ENCODE measurements around the gene CCDC57. TPM values are rescaled to one million over a fixed set of nuclear protein-coding genes. Genes with fewer than 3 reads are reported as not detected.

CCDC57 gene
- total and polyA plus RNA-seq, 3 experiments from 2014 or later: 39.2 to 77.6 (median 69.8) TPM

DNA sequence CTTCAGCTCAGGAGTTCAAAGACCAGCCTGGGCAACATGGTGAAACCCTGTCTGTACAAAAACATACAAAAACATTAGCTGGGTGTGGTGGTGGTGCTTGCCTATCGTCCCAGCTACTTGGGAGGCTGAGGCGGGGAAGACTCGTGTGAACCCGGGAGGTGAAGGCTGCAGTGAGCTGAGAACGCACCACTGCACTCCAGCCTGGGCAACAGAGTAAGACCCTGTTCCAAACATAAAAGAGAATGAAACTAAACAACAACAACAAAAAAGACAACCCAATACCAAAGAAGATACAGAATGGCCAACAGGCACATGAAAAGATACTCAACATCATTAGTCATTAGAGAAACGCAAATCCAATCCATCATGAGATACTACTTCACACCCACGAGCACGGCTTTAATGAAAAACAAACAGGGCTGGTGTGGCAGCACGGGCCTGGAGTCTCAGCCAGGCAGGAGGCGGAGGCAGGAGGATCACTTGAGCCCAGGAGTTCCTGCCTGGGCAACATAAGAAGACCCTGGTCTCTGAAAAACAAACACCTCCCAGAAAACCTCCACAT lies 8.8 kb upstream of the CCDC57 start:
- H3K4me3 Mint-ChIP-seq: peak overlapping the region in 1 of 7 donors; percentile 62
- no peaks in the 10 kb centered on the region for H3K9me3 Mint-ChIP-seq
- Histone ChIP-seq H3K27ac (ENCODE audit: low read depth, low read length) (no peak overlapping the region), H3K4me3 (ENCODE audit: low read length) (no peak overlapping the region), H3K4me1 (ENCODE audit: insufficient read depth, low read length) (peaks cover 12% of the 10 kb centered on the region), H3K27me3 (ENCODE audit: insufficient read depth, low read length, poor library complexity, severe bottlenecking) (no peaks in the 10 kb centered on the region), H3K36me3 (ENCODE audit: insufficient read depth, low read length) (no peaks in the 10 kb centered on the region), H3K9me3 (ENCODE audit: low read length) (no peaks in the 10 kb centered on the region)
- no peaks in the 10 kb centered on the region for H3K36me3 Mint-ChIP-seq
- peaks cover 1 to 6% (median 6%) of the 10 kb centered on the region in 3 donors for H3K4me1 Mint-ChIP-seq
- peak overlapping the region in 4 of 8 donors; percentile 27 to 73 (median 68) for H3K27ac Mint-ChIP-seq
- ChIA-PET CTCF (no interaction called here), POLR2A (no interaction called here)
- no peaks in the 10 kb centered on the region for H3K27me3 Mint-ChIP-seq
- DNase-seq: no peak

DNA sequence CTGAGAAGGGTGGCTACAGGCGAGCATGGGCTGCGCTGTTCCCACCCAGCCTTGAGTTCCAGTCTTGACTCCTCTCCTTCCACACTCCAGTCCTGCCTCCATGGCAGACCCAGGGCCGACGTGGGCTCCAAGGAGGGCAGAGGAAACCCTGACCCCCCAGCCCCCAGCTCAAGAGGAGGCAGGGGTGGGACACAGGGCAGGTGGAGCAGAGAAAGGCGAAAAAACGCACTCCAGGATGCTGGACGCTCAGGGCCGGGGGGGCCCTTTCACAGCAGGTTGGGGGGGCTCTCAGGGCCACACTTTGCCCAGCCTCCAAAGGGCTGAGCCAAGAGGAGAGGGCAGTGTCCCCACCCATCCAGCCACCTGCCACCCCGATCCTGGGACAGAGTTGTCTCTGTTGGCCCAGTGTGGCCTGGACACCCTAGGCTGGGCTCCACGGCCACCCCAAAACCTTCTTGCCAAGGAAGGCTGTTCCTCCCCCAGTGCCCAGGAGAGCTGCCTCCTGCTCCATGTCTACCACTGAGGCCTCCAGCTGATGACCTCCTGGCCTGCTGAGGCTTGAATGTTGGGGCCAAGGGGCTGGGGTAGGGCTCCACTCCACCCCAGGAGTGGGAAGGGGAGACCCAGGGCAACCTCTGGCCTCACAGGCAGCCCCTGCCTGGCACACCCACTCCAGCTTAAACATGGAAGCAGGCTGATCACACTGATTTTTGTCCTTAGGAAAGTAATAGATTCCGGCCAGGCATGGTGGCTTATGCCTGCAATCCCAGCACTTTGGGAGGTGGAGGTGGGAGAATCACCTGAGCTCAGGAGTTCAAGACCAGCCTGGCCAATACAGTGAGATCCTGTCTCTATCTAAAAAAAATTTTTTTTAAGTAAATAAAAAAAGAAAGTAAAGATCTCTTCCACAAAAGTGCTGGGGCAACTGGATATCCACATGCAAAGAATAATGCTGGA lies 7.4 kb upstream of the CCDC57 start:
- no peak overlapping the region for H3K4me3 ChIP-seq (ENCODE audit: low read length)
- no peak for DNase-seq
- Mint-ChIP-seq H3K4me3 (no peak overlapping the region), H3K27me3 (peaks cover 0 to under 1% of the 10 kb centered on the region in 2 donors), H3K36me3 (no peaks in the 10 kb centered on the region), H3K4me1 (peaks cover 9 to 18% (median 14%) of the 10 kb centered on the region in 3 donors), H3K27ac (peak overlapping the region in 1 of 8 donors; percentile 19), H3K9me3 (no peaks in the 10 kb centered on the region)
- CTCF ChIA-PET: interaction anchor here (0.6 to 0.9 kb wide), 2 partner anchors 10 to 30 kb away, joined by 3 read pairs; no protein-coding TSS in a partner anchor
- H3K27ac ChIP-seq (ENCODE audit: low read depth, low read length): no peak overlapping the region
- POLR2A ChIA-PET: no interaction called here
- no peaks in the 10 kb centered on the region for H3K36me3 ChIP-seq (ENCODE audit: insufficient read depth, low read length)
- peaks cover 21% of the 10 kb centered on the region for H3K4me1 ChIP-seq (ENCODE audit: insufficient read depth, low read length)
- H3K9me3 ChIP-seq (ENCODE audit: low read length): no peaks in the 10 kb centered on the region
- H3K27me3 ChIP-seq (ENCODE audit: insufficient read depth, low read length, poor library complexity, severe bottlenecking): no peaks in the 10 kb centered on the region

DNA sequence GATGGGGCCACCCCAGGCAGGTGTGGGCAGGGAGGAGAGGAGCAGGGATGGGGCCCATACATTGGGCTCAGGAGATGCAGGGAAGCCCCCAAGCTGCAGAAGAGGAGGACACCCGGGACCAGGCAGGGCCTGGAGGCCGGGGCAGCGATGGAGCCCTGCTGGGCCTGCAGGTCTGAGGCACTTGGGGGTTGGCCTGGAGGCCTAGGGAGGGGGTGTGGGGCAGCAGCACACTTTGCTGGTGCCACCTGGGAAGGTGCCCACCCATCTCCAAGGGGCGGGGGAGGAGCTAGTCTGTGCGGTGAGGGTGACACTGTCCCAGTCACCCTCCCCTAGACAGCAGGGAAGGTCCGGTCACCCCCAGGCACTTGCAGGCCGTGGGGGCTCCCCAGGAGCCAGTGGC lies 6.4 kb upstream of the CCDC57 start:
- H3K36me3 Mint-ChIP-seq: no peaks in the 10 kb centered on the region
- no peaks in the 10 kb centered on the region for H3K9me3 Mint-ChIP-seq
- no peak for DNase-seq
- H3K9me3 ChIP-seq (ENCODE audit: low read length): no peaks in the 10 kb centered on the region
- H3K27ac ChIP-seq (ENCODE audit: low read depth, low read length): no peak overlapping the region
- no peaks in the 10 kb centered on the region for H3K36me3 ChIP-seq (ENCODE audit: insufficient read depth, low read length)
- H3K4me3 ChIP-seq (ENCODE audit: low read length): no peak overlapping the region
- H3K27me3 Mint-ChIP-seq: peaks cover 0 to 3% of the 10 kb centered on the region in 2 donors
- ChIA-PET POLR2A (no interaction called here), CTCF (no interaction called here)
- H3K27ac Mint-ChIP-seq: no peak overlapping the region
- peaks cover 21% of the 10 kb centered on the region for H3K4me1 ChIP-seq (ENCODE audit: insufficient read depth, low read length)
- H3K27me3 ChIP-seq (ENCODE audit: insufficient read depth, low read length, poor library complexity, severe bottlenecking): no peaks in the 10 kb centered on the region
- peaks cover 12 to 24% (median 20%) of the 10 kb centered on the region in 3 donors for H3K4me1 Mint-ChIP-seq
- H3K4me3 Mint-ChIP-seq: peak overlapping the region in 1 of 7 donors; percentile 56

DNA sequence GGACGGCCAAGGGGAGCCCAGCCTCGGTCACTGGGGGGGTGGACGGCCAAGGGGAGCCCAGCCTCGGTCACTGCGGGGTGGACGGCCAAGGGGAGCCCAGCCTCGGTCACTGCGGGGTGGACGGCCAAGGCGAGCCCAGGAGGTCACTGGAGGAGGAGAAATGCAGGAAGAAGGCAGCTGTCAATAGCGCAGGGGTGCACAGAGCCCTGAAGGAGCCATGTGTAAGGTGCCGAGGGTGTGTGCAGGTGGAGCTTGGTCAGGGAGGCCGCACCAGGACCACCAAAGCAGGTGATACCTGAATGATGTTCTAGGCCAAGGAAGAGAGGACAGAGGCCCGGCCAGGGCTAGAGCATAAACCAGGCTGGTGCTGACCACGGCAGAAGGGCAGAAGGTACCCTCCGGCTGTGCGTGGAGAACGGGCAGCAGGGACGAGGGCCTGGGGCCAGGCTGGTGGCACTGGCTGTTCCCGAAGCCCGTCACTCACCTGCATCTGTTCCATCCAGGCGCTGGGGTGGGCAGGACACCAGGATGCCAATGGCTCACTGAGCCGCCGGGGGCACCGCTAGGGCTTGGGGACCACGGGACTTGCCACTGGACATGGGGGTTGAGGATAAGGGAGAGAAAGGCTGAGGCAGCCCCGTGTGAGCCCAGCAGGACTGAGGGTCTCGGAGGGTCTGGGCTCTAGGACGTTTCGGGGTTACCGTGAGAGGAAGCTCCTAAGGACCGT lies 5.9 kb upstream of the CCDC57 start:
- peaks cover 0 to 3% of the 10 kb centered on the region in 2 donors for H3K27me3 Mint-ChIP-seq
- H3K27ac ChIP-seq (ENCODE audit: low read depth, low read length): no peak overlapping the region
- ChIA-PET CTCF (no interaction called here), POLR2A (interaction anchor here (0.5 kb wide), 1 partner anchor 12 kb away, joined by 3 read pairs; no protein-coding TSS in a partner anchor)
- H3K36me3 ChIP-seq (ENCODE audit: insufficient read depth, low read length): no peaks in the 10 kb centered on the region
- H3K4me3 Mint-ChIP-seq: peak overlapping the region in 1 of 7 donors; percentile 56
- H3K9me3 Mint-ChIP-seq: no peaks in the 10 kb centered on the region
- H3K4me1 Mint-ChIP-seq: peaks cover 14 to 30% (median 22%) of the 10 kb centered on the region in 3 donors
- H3K27ac Mint-ChIP-seq: no peak overlapping the region
- no peak overlapping the region for H3K4me3 ChIP-seq (ENCODE audit: low read length)
- no peaks in the 10 kb centered on the region for H3K36me3 Mint-ChIP-seq
- H3K4me1 ChIP-seq (ENCODE audit: insufficient read depth, low read length): peaks cover 23% of the 10 kb centered on the region
- DNase-seq: no peak
- H3K27me3 ChIP-seq (ENCODE audit: insufficient read depth, low read length, poor library complexity, severe bottlenecking): no peaks in the 10 kb centered on the region
- H3K9me3 ChIP-seq (ENCODE audit: low read length): no peaks in the 10 kb centered on the region

DNA sequence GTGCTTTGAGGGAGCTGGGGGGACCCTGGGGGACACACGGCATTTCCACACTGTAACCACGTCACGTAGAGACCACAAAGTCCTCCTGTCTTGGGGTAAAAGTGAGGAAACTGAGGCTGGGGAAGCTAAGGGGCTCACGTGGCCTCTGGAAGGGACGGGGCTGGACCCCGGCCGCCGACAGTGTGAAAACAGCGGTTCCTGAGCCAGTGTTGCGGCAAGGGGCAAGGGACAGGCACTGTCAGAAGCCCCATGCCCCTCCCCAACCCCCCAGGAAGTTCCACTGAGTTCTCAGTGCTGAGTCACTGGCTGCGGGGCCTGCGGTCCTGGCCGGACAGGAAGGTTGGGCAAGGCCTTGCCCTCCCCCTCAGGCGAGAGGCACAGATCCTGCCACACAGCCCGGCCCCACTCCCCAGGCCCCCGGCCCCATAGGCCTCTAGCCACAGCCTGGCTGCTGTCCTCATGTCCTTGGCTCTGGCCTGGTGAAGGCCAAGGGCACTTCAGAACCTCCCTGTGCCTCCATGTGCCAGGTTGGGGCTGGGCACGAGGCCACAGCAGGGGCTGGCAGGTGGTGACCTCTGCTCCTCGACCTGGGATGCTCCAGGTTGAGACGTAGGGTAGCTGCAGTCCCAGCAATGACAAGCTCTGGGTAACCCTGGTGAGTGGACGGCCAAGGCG lies 5.0 kb upstream of the CCDC57 start:
- H3K9me3 Mint-ChIP-seq: no peaks in the 10 kb centered on the region
- Histone ChIP-seq H3K4me3 (ENCODE audit: low read length) (no peak overlapping the region), H3K36me3 (ENCODE audit: insufficient read depth, low read length) (no peaks in the 10 kb centered on the region), H3K27me3 (ENCODE audit: insufficient read depth, low read length, poor library complexity, severe bottlenecking) (no peaks in the 10 kb centered on the region), H3K27ac (ENCODE audit: low read depth, low read length) (peak overlapping the region; percentile 59), H3K9me3 (ENCODE audit: low read length) (no peaks in the 10 kb centered on the region), H3K4me1 (ENCODE audit: insufficient read depth, low read length) (peaks cover 26% of the 10 kb centered on the region)
- ChIA-PET POLR2A (interaction anchor here (0.5 kb wide), 1 partner anchor 12 kb away, joined by 3 read pairs; no protein-coding TSS in a partner anchor), CTCF (no interaction called here)
- H3K27me3 Mint-ChIP-seq: peaks cover 0 to 3% of the 10 kb centered on the region in 2 donors
- H3K36me3 Mint-ChIP-seq: no peaks in the 10 kb centered on the region
- H3K4me3 Mint-ChIP-seq: no peak overlapping the region
- no peak for DNase-seq
- peaks cover 17 to 33% (median 24%) of the 10 kb centered on the region in 3 donors for H3K4me1 Mint-ChIP-seq
- H3K27ac Mint-ChIP-seq: peak overlapping the region in 2 of 8 donors; percentile 17 to 43

DNA sequence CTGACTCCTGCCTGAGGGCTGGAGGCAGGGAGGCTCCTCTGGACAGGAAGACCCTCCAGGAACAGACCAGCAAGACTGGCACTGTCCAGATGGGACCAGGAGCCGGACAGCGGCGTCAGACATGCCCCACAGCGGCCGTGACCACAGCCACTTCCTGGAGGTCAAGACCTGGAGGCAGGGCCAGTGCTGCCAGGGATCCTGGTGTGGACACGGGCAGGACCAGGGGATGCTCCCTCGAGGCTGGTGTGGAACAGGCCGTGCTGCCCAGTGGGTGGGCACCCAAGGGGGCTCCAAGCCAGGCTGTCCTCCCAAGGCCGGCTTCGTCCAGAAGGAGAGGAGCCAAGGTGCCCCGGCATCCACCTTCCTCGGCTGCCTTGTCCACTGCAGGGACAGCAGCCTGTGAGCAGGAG lies 4.5 kb upstream of the CCDC57 start:
- no peaks in the 10 kb centered on the region for H3K9me3 Mint-ChIP-seq
- no peaks in the 10 kb centered on the region for H3K36me3 Mint-ChIP-seq
- no peak overlapping the region for H3K4me3 ChIP-seq (ENCODE audit: low read length)
- H3K4me1 Mint-ChIP-seq: peaks cover 17 to 33% (median 24%) of the 10 kb centered on the region in 3 donors
- POLR2A ChIA-PET: no interaction called here
- no peak for DNase-seq
- H3K27me3 ChIP-seq (ENCODE audit: insufficient read depth, low read length, poor library complexity, severe bottlenecking): no peaks in the 10 kb centered on the region
- no peak overlapping the region for H3K4me3 Mint-ChIP-seq
- peaks cover 26% of the 10 kb centered on the region for H3K4me1 ChIP-seq (ENCODE audit: insufficient read depth, low read length)
- H3K27me3 Mint-ChIP-seq: peaks cover 0 to 3% of the 10 kb centered on the region in 2 donors
- peak overlapping the region in 6 of 8 donors; percentile 54 to 95 (median 86) for H3K27ac Mint-ChIP-seq
- H3K27ac ChIP-seq (ENCODE audit: low read depth, low read length): peak overlapping the region; percentile 59
- H3K9me3 ChIP-seq (ENCODE audit: low read length): no peaks in the 10 kb centered on the region
- no peaks in the 10 kb centered on the region for H3K36me3 ChIP-seq (ENCODE audit: insufficient read depth, low read length)
- CTCF ChIA-PET: no interaction called here

DNA sequence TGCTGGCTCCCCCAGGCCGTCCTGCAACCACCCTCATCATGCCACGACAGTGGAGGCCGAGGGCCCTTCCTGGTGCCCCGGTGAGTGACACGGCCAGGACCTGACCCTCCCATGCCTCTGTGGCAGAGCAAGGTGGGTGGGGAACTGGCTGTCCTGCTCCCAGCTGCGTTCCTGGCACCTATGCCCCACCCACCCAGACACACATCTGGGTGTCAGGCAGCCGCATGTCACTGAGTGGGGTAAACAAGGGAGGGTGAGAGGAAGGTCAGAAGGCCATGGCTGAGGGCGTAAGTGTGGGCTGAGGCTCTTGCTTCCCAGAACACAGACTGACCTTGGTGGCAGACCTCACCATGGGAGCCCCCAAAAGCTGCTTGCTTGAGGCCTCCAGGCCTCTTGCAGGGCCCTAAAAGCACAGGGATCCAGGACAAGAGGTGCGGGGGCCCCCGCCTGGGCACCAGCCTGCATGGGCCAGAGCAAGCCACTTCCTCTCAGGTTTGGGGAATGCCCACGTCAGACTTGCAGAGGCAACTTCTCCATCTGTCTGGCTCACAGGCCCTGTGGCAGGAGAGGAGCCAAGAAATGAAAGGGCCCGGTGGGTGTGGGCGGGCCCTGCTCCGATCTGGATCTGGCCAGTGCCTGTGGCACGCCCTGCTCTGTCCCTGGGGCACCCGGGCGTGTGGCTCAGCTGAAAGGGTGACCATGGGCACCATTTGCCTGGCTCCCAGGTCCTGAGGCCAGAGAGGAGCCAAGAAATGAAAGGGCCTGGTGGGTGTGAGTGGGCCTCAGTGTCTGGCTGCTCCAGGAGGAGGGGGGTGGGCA lies 3.9 kb upstream of the CCDC57 start:
- H3K27me3 Mint-ChIP-seq: peaks cover 0 to 3% of the 10 kb centered on the region in 2 donors
- ChIA-PET CTCF (interaction anchor here (3.6 kb wide), 1 partner anchor 11 kb away, joined by 17 read pairs; no protein-coding TSS in a partner anchor), POLR2A (no interaction called here)
- peak in 4 of 5 donors; percentile 29 to 63 (median 58) for DNase-seq
- Histone ChIP-seq H3K4me1 (ENCODE audit: insufficient read depth, low read length) (peaks cover 32% of the 10 kb centered on the region), H3K4me3 (ENCODE audit: low read length) (no peak overlapping the region), H3K36me3 (ENCODE audit: insufficient read depth, low read length) (no peaks in the 10 kb centered on the region), H3K27me3 (ENCODE audit: insufficient read depth, low read length, poor library complexity, severe bottlenecking) (no peaks in the 10 kb centered on the region), H3K9me3 (ENCODE audit: low read length) (no peaks in the 10 kb centered on the region), H3K27ac (ENCODE audit: low read depth, low read length) (peak overlapping the region; percentile 59)
- no peaks in the 10 kb centered on the region for H3K9me3 Mint-ChIP-seq
- H3K36me3 Mint-ChIP-seq: no peaks in the 10 kb centered on the region
- H3K27ac Mint-ChIP-seq: peak overlapping the region; percentile 47 to 95 (median 85)
- peak overlapping the region in 6 of 7 donors; percentile 23 to 82 (median 63) for H3K4me3 Mint-ChIP-seq
- H3K4me1 Mint-ChIP-seq: peaks cover 21 to 38% (median 27%) of the 10 kb centered on the region in 3 donors

All from CD8-positive, alpha-beta memory T cell (primary cell).